Activated CD4-positive, alpha-beta T cell treated with anti-CD3 and anti-CD28 coated beads, Interleukin-2, Interleukin-6, amounts not matched to agents 100 ng/mL and 50 ng/mL, durations not matched to agents 16 hours and 8 hours (primary cell): ENCODE data around the gene CAMSAP3.
A peak's percentile ranks its signal among the peaks of the same experiment; 100 is the strongest.

Experiments used
- DNase-seq: peaks from one replicate; pipeline ENCODE4 v3.0.0-alpha.2; 2020

CAMSAP3 gene, protein sequence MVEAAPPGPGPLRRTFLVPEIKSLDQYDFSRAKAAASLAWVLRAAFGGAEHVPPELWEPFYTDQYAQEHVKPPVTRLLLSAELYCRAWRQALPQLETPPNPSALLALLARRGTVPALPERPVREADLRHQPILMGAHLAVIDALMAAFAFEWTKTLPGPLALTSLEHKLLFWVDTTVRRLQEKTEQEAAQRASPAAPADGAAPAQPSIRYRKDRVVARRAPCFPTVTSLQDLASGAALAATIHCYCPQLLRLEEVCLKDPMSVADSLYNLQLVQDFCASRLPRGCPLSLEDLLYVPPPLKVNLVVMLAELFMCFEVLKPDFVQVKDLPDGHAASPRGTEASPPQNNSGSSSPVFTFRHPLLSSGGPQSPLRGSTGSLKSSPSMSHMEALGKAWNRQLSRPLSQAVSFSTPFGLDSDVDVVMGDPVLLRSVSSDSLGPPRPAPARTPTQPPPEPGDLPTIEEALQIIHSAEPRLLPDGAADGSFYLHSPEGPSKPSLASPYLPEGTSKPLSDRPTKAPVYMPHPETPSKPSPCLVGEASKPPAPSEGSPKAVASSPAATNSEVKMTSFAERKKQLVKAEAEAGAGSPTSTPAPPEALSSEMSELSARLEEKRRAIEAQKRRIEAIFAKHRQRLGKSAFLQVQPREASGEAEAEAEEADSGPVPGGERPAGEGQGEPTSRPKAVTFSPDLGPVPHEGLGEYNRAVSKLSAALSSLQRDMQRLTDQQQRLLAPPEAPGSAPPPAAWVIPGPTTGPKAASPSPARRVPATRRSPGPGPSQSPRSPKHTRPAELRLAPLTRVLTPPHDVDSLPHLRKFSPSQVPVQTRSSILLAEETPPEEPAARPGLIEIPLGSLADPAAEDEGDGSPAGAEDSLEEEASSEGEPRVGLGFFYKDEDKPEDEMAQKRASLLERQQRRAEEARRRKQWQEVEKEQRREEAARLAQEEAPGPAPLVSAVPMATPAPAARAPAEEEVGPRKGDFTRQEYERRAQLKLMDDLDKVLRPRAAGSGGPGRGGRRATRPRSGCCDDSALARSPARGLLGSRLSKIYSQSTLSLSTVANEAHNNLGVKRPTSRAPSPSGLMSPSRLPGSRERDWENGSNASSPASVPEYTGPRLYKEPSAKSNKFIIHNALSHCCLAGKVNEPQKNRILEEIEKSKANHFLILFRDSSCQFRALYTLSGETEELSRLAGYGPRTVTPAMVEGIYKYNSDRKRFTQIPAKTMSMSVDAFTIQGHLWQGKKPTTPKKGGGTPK

DNA sequence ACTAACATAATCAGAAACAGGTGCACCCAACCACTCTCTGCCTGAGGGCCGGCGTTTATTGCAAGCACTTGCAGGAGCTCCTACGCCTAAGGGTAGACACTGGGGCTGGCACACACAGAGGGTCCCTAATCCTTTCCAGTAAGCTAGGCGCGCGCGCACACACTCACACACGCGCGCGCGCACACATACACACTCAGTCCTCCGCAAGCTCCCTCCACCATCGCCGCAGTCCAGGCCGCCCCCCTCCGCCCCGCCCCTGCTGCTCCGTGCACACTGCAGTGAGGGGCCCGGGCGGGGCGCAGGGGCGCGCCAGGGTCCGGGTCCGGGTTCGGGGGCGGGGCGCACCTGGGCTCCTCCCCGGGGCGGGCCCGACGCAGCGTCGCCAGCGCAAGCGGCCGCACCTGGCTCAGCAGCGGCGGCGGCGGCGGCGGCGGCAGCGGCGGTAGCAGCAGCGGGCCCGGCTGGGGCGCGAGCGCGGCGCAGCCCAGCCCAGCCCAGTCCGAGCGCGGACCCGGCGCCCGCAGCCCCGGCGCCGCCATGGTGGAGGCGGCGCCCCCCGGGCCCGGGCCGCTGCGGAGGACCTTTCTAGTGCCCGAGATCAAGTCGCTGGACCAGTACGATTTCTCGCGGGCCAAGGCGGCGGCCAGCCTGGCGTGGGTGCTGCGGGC, at the start of gene CAMSAP3:
TSS of gene CAMSAP3 (plus strand) at position 398 of the 668 bp plus-strand sequence. CDS start at position 538, 140 bp downstream.
- peak; percentile 32 for DNase-seq

DNA sequence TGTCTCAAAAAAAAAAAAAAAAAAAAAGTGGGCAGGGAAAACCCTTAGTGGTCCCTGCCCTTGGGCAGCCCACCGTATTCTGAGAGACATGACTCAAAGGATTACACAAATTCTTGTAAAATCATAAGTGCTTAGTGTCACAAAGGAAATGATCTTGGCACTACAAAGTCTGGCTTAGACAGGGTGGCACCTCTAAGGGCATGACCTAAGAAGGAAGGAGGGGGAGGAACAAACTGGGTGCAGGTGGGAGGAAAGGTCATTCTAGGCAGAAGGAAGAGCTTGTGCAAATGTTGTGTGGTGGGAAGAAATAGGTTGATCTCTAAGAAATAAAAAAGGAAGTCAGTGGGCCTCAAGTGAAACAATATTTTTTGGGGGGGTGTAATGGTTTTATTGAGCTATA, 49.8 kb upstream of the CAMSAP3 start:
- DNase-seq: peak; percentile 35

DNA sequence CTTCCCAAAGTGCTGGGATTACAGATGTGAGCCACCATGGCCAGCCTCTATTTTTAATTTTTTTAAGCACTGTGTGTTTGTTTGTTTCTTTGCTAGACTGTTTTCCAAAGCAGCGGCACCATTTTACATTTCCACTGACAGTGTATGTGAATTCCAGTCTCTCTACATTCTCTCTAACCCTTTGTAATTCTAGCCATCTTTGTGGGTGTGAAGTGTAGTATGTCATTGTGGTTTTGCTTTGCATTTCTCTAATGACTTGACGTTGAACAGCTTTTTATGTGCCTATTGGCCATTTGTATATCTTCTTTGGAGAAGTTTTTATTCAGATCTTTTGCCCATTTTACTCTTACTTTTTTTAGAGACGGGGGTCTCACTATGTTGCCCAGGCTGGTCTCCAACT, 48.5 kb upstream of the CAMSAP3 start:
- DNase-seq: peak; percentile 20

DNA sequence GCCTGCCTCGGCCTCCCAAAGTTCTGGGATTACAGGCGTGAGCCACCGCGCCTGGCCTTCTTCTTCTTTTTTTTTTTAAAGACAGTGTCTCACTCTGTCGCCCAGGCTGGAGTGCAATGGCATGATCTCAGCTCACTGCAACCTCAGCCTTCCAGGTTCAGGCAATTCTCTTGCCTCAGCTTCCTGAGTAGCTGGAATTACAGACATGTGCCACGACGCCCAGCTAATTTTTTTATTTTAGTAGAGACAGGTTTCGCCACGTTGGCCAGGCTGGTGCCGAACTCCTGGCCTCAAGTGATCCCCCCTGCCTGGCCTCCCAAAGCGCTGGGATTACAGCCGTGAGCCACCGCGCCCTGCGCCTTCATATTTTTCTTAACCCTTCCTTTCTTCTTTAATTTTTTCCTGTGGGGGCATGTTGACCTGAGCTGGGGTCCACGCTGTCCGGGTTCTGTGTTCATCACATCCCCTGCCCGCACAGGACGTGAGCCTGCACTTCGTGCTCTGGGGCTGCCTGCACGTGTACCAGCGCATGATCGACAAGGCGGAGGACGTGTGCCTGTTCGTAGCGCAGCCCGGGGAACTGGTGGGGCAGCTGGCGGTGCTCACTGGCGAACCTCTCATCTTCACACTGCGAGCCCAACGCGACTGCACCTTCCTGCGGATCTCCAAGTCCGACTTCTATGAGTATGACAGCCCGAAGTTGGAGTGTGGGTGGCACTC, 46.1 kb upstream of the CAMSAP3 start:
- no peak for DNase-seq

DNA sequence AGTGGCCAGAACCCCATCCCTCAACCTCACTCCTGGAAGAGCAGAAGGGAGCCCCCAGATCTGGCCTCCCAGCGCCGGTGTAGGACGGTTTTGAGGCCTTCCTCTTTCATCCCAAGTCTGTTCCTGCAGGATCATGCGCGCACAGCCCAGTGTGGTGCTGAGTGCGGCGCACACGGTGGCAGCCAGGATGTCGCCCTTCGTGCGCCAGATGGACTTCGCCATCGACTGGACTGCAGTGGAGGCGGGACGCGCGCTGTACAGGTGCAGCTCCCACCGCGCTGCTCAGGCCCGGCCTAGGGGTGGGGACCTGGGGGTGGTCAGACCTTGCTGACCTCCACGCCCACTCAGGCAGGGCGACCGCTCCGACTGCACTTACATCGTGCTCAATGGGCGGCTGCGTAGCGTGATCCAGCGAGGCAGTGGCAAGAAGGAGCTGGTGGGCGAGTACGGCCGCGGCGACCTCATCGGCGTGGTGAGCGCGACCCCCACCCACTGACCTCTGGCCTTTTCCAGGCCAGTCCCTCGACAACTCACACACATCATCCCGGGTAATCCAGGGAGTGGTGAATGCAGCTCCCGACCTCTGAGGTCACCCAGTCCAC, 45.4 kb upstream of the CAMSAP3 start:
- no peak for DNase-seq

DNA sequence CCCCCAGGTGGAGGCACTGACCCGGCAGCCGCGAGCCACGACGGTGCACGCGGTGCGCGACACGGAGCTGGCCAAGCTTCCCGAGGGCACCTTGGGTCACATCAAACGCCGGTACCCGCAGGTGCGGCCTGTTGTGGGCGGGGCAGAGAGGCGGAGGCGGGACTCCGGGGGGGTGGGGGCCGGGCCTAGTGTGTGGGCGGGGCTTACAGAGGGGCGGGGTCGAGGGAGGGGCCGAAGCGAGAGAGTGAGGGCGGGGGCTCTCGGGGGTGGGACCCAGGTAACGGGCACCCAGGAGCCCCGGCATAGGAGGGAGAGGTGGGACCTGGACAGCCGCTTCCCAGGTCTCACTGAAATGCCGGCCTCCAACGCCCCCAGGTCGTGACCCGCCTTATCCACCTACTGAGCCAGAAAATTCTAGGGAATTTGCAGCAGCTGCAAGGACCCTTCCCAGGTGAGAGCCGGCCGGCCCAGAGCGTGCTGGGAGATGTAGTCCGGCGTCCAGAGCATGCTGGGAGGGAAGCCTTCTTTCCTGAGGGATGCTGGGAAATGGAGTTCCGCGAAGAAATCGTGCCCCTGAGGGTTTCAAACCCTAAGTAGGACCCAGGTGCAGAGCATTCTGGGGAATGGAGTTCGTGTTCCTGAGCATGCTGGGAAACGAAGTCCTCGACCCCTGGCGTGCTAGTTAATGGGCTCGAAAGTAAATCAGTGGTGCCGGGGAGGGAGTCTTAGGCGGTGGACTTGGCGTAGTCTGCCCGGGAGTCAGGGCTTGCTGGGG, 44.5 kb upstream of the CAMSAP3 start:
- peak; percentile 58 for DNase-seq

DNA sequence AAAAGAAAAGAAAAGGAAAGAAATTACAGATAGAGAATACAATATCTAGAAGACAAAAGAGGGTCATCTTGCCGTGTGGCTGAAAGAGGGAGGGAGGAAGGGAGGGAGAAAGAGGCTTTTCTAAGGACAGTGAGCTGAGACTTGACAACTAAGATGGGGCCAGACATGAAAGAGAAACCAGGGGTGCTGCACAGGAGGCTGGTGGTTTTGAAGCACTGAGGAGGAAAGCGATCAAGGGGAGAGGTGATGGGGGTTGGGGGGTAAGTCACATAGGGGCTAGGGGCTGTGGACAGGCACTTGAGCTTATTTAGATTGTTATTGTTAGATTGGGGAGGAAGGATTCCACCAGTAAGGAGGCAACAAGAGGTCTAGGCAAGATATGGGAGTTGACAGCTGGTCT, 42.9 kb upstream of the CAMSAP3 start:
- no peak for DNase-seq

DNA sequence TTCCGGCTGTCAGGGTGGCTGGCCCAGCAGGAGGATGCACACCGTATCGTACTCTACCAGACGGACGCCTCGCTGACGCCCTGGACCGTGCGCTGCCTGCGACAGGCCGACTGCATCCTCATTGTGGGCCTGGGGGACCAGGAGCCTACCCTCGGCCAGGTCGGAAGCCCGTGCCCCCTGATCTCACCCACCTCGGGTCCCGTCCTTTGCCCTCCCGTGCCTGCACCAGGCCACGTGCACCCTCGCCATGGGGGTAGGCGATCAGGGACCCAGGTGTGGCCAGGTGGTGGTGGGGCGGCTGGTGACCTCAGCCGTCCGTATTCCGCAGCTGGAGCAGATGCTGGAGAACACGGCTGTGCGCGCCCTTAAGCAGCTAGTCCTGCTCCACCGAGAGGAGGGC, 41.1 kb upstream of the CAMSAP3 start:
- DNase-seq: no peak

DNA sequence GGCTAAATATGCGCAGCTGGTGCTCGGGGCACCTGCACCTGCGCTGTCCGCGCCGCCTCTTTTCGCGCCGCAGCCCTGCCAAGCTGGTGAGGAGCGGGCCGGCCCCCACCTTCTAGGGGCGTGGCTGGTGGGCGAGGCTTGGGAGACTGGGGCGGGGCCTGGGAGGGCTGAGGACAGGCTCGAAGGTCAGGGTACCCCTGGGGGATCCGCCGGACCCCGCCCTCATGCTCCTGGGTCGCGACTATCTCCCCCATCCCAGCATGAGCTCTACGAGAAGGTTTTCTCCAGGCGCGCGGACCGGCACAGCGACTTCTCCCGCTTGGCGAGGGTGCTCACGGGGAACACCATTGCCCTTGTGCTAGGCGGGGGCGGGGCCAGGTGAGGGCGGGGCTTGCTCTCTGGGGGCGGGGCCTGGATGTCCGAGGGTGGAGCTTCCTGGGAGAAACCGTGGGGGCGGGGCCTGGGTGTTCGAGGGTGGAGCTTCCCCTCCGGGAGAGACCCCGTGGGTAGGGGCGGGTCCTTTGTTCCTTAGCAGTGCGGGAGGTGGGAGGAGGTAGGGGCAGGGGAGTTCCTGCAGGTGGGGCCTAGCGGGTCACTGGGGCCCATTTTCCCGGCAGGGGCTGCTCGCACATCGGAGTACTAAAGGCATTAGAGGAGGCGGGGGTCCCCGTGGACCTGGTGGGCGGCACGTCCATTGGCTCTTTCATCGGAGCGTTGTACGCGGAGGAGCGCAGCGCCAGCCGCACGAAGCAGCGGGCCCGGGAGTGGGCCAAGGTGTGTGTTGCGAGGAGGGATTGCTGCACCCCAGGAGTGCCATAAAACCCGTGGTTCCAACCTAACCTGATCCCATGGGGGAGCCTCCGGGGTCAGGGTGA, 40.4 kb upstream of the CAMSAP3 start:
- DNase-seq: peak; percentile 30

DNA sequence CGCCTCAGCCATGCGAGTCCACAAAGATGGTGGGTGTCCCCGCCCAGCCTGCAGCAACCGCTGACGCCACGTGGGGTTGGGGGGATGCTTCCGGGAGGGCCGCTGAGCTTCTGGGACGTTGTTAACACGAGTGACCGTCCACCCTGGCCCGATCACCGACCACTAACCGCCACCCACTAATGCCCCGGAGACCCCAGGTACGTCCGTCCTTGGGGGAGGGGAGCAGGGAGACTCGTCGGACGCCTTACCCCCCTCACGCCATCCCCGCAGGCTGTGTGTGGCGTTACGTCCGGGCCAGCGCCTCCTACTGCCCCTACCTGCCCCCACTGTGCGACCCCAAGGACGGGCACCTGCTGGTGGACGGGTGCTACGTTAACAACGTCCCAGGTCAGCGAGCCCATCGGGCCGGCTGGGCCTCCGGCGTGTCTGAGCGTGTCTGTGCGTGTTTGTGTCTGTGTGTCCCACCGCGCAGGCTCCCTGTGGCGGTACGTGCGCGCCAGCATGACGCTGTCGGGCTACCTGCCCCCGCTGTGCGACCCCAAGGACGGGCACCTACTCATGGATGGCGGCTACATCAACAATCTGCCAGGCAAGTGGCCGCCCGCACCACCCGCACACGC, 38.9 kb upstream of the CAMSAP3 start:
- DNase-seq: no peak

DNA sequence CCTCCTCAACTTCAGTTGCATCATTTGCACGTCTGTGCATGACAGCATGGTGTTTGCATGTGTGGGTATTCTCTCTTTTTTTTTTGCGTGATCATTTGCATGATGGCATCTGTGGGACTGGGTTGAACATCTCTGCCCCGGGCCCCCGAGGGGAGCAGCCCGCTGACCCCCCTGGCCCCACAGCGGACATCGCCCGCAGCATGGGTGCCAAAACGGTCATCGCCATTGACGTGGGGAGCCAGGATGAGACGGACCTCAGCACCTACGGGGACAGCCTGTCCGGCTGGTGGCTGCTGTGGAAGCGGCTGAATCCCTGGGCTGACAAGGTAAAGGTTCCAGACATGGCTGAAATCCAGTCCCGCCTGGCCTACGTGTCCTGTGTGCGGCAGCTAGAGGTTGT, 37.0 kb upstream of the CAMSAP3 start:
- no peak for DNase-seq

DNA sequence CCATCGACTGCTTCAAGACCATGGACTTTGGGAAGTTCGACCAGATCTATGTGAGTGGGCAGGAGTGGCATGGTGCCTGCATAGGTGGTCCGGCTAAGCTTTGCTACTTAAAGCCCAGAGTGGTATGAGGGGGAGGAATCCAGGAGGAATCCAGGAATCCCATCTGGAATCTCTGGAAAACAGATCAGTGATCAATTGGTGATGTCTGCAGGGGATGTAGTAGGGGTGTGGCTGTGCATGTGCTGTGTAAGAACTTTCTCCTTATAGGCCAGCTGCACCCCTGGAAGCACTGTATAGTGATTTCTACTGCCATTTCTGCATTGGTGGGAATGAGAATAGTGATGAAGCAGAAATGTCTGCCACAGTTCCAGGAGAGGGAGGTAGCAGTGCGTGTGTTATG, 36.6 kb upstream of the CAMSAP3 start:
- no peak for DNase-seq

DNA sequence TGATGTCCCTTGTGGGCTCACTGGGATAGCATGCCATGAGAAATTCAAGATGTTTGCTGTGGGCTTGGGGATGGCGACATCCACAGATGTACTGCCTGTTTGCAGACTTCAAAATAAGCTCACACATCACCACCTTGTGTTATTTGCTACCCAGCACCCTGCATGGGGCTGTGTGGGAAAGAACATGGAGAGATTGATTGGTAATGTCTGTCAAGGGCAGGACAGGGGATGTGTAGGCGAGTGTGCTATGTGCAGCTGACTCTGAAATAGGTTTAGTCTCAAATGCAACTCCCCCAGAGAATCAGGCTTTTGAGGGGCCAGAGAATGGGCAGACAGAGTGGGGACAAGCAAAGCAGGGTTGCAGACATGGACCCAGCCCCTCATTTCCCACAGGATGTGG, 35.4 kb upstream of the CAMSAP3 start:
- DNase-seq: no peak

DNA sequence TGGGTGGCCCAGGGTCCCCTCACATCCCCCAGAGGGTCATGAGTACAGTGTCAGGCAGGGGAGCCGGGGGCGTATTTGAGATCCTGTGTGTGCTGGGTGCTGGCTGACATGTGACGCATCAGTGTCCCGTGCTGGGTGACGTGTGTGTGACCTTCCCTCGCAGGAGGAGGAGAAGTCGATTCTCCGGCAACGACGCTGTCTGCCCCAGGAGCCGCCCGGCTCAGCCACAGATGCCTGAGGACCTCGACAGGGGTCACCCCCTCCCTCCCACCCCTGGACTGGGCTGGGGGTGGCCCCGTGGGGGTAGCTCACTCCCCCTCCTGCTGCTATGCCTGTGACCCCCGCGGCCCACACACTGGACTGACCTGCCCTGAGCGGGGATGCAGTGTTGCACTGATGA, 34.3 kb upstream of the CAMSAP3 start:
- no peak for DNase-seq

DNA sequence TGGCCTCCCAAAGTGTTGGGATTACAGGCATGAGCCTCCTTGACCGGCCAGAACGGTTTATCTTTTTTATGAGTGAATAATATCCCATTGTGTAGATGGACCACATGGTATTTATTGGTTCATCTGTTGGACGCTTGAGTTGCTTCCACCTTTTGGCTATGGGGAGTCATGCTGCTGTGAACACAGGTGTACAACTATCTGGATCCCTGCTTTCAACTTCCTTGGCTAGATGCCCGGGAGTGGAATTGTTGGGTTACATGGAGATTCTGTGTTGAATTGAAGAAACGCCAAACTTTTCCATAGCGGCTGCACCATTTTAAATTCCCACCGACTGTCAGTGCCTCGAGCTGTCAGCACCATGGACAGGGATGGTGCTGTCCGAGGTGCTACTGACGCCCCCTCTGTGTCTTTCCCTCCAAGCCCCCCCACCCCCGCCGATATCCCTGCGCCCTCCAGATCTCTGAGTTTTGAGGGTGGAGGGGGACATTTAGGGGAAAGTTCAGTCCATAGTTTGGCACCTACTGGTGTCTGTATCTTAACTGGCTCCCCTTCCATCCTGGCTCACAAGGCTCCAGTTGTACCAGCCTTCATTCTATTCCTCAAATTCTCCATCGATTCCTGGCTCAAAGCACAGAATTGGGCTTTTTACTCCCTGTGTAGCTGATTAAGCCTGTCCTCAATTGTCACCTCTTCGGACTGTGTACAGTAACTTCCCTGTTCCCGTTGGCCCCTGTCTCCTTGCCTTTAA, 32.8 kb upstream of the CAMSAP3 start:
- DNase-seq: no peak

DNA sequence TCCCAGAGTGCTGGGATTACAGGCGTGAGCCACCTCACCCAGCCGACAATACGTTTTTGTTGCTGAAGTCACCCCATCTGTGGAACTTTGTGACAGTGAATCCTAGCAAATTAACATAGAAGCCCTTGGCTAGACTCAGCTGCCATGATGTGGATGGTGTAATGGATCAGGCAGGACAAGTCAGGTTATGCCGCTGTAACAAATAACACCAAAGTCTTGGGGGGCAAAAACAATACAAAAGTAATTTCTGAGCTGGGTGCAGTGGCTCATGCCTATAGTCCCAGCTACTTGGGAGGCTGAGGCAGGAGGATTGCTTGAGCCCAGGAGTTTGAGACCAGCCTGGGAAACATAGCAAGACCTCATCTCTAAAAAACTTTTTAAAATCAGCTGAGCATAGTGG, 30.8 kb upstream of the CAMSAP3 start:
- no peak for DNase-seq

DNA sequence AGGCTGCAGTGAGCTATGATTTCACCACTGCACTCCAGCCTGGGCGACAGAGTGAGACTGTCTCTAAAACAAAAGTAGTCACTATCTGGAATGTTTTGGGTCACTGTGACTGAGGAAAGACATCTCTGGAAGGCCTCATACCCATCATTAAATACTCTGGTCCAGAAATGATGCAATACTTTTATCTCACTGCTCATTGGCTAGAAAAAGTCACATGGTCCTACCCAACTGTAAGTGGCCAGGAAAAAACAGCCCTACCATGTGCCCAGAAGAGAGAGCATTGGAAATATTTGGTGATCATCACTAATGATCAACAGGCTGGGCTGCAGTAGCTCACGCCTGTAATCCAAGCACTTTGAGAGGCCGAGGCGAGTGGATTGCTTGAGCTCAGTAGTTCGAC, 30.3 kb upstream of the CAMSAP3 start:
- no peak for DNase-seq

DNA sequence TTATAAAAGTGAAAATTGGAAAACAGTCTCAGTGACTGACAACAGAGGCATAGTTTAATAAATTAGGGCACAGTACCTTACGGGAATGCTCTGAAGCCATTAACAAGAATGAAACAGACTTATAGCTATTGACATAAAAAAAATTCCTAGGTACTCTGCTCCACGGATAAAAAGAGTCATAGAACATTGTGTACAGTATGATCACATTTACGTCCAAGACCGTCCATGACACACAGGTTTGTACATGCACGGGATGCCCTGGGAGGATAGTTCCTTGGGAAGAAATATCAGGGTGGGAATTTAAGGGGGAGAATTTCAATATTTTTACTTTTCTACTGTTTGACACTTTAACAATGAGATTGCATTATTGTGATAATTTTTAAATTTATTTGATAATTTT, 24.9 kb upstream of the CAMSAP3 start:
- no peak for DNase-seq
